T-helper 2 cell treated with Interferon-gamma antibody and Interleukin-4, amounts not matched to agents 5 μg/mL and 100 μg/mL, for 36 hours (primary cell): ENCODE results near the gene PRKN.

ENCODE experiments used
- DNase-seq: peaks from one replicate; pipeline ENCODE4 v3.0.0; 2021; ENCODE audit warnings: low spot score
- H3K27ac Mint-ChIP-seq: one replicate; pipeline ENCODE4 v1.8.0; 2021; ENCODE audit warnings: mild to moderate bottlenecking, mixed read lengths
- H3K27me3 Mint-ChIP-seq: one replicate; pipeline ENCODE4 v1.8.0; 2021; ENCODE audit warnings: low read depth, mixed read lengths
- H3K36me3 Mint-ChIP-seq: one replicate; pipeline ENCODE4 v1.8.0; 2021; ENCODE audit warnings: low read depth, mixed read lengths
- H3K4me1 Mint-ChIP-seq: one replicate; pipeline ENCODE4 v1.8.0; 2021; ENCODE audit warnings: low read depth, mixed read lengths
- H3K4me3 Mint-ChIP-seq: one replicate; pipeline ENCODE4 v1.8.0; 2022; ENCODE audit warnings: mild to moderate bottlenecking, moderate library complexity, mixed read lengths
- H3K9me3 Mint-ChIP-seq: one replicate; pipeline ENCODE4 v1.8.0; 2021; ENCODE audit warnings: mixed read lengths

PRKN gene

DNA sequence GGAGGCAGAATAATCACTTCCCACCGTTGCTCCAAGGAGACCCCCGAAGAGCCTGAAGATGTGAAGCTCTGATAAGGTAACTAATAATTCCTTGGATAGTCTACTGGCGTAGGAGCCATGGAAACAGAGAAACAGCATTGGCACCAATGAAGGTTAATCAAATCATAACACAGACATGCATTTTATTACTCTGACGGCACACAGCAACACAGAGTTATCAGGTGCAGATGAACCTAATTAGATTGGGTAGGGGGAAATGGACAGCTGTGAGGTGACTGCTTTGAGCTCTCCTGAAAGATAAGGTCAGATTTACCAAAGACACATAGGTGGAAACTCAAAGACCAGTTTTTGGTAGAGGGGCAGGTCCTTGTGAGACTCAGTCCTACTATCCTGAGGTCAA is 909.7 kb downstream of the PRKN start:
- no peak overlapping the region for H3K27ac Mint-ChIP-seq
- no peak for DNase-seq

GRCh38 chr6:161815965-161816364 is 911.6 kb downstream of the PRKN start:
- Mint-ChIP-seq H3K4me1 (no peaks in the 10 kb centered on the region), H3K27ac (no peak overlapping the region), H3K27me3 (no peaks in the 10 kb centered on the region), H3K9me3 (peaks cover 3% of the 10 kb centered on the region), H3K36me3 (no peaks in the 10 kb centered on the region), H3K4me3 (no peak overlapping the region)
- DNase-seq = no peak

More for the DNA sequence above, 909.7 kb downstream of the PRKN start:
- Mint-ChIP-seq H3K4me3 (no peak overlapping the region), H3K9me3 (no peaks in the 10 kb centered on the region), H3K27me3 (no peaks in the 10 kb centered on the region), H3K4me1 (no peaks in the 10 kb centered on the region), H3K36me3 (no peaks in the 10 kb centered on the region)

DNA sequence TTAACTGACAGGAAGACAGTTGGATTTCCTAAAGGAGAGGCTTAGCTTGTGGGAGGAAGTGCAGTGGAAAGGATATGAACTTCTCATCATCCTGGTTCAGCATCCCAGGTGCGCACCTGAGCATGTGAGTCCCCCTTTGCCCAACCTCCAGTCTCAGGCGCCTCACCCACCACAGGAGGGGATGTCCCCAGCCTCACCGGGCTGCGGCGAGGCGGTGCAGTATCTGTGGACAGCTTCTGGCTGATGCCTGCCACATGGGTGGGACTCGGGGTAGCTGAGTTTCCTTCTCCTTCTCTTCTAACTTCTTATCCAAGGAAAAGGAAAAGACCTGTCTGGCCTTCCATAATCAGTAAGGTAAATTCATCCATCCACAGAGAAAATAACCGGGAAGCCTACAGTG is 914.4 kb downstream of the PRKN start:
- Mint-ChIP-seq H3K27ac (no peak overlapping the region), H3K36me3 (no peaks in the 10 kb centered on the region), H3K9me3 (peaks cover 3% of the 10 kb centered on the region), H3K4me1 (no peaks in the 10 kb centered on the region), H3K27me3 (no peaks in the 10 kb centered on the region), H3K4me3 (no peak overlapping the region)
- no peak for DNase-seq

GRCh38 chr6:161809971-161810370 is 917.6 kb downstream of the PRKN start:
- no peaks in the 10 kb centered on the region for H3K27me3 Mint-ChIP-seq
- no peak overlapping the region for H3K27ac Mint-ChIP-seq
- no peak for DNase-seq
- no peaks in the 10 kb centered on the region for H3K4me1 Mint-ChIP-seq
- H3K4me3 Mint-ChIP-seq = no peak overlapping the region
- no peaks in the 10 kb centered on the region for H3K36me3 Mint-ChIP-seq
- peaks cover 3% of the 10 kb centered on the region for H3K9me3 Mint-ChIP-seq

GRCh38 chr6:161804838-161805237 is 922.7 kb downstream of the PRKN start:
- Mint-ChIP-seq H3K36me3 (no peaks in the 10 kb centered on the region), H3K27me3 (no peaks in the 10 kb centered on the region), H3K4me1 (no peaks in the 10 kb centered on the region), H3K4me3 (no peak overlapping the region), H3K27ac (no peak overlapping the region), H3K9me3 (no peaks in the 10 kb centered on the region)
- no peak for DNase-seq

DNA sequence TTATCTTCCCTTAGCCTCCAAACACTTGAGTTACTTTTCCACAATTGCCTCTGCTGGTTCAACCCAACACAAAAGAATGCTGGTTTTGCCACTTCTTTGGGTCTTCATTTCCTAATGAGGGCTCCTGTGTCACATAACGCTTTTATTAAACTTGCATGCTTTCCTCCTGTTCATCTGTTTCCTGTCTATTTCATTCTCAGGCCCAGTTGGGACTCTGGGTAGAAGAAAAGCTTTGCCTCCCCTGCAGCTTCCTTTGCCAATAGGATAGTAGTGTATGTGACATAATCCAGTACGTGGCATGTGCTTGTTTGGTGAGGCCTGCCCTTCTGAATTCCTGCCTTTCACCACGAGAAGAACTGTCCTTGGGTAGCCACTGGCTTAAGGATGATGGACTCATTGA is 924.4 kb downstream of the PRKN start:
- Mint-ChIP-seq H3K27ac (no peak overlapping the region), H3K36me3 (no peaks in the 10 kb centered on the region), H3K9me3 (no peaks in the 10 kb centered on the region), H3K4me3 (no peak overlapping the region), H3K27me3 (no peaks in the 10 kb centered on the region), H3K4me1 (no peaks in the 10 kb centered on the region)
- DNase-seq = no peak

- Mint-ChIP-seq H3K4me3 (no peak overlapping the region), H3K9me3 (no peaks in the 10 kb centered on the region), H3K27ac (no peak overlapping the region), H3K27me3 (no peaks in the 10 kb centered on the region), H3K36me3 (no peaks in the 10 kb centered on the region), H3K4me1 (no peaks in the 10 kb centered on the region)
- no peak for DNase-seq
Observed at GRCh38 chr6:161802231-161802630, 925.3 kb downstream of the PRKN start.

DNA sequence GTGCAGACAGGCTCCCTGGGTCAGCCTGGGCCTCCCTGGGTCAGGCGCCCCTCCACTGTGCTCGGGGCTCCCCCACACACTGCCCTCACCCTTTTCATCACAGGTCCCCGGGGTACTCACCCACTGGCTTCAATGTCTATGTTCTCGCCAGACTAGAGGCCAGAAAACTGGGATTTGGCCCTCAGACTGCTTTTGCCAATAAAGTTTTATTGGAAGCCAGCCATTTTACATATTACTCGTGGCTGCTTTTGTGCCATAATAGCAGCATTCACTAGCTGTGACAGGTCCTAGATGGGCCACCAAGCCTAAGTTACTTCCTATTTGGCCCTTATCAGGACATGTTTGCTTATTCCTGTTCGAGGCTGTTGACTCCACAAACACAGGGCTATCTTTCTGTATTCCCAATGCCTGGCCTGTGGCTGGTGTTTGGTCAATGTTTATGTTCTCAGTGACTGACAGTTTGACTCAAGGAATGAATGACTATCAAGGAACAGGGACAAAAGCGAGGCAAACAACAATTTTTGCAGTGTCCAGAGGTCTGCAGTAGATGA is 928.6 kb downstream of the PRKN start:
- H3K9me3 Mint-ChIP-seq = no peaks in the 10 kb centered on the region
- no peaks in the 10 kb centered on the region for H3K27me3 Mint-ChIP-seq
- H3K4me3 Mint-ChIP-seq = no peak overlapping the region
- no peak for DNase-seq
- no peak overlapping the region for H3K27ac Mint-ChIP-seq
- no peaks in the 10 kb centered on the region for H3K4me1 Mint-ChIP-seq
- H3K36me3 Mint-ChIP-seq = no peaks in the 10 kb centered on the region

DNA sequence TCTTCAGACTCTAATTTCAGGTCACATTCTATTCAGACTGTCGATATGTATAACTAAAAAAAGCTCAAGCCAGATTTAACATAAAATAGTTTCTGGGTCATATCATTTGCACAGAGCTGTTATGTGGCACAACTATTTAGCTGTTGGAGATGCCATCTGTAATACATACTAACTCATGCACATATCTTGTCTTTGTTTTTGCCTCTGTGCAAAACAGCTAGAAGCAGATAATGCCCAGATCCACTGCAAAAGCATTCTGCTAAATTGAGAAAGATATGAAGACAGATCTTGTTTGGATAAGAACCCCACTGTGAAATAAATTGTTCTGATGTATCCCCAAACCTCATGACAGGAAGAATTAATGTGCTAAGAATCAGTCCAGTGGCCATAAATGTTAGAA is 930.9 kb downstream of the PRKN start:
- H3K4me1 Mint-ChIP-seq = no peaks in the 10 kb centered on the region
- no peaks in the 10 kb centered on the region for H3K36me3 Mint-ChIP-seq
- H3K27me3 Mint-ChIP-seq = no peaks in the 10 kb centered on the region
- H3K9me3 Mint-ChIP-seq = no peaks in the 10 kb centered on the region
- DNase-seq = no peak
- H3K4me3 Mint-ChIP-seq = no peak overlapping the region
- H3K27ac Mint-ChIP-seq = no peak overlapping the region

- H3K4me1 Mint-ChIP-seq = no peaks in the 10 kb centered on the region
Observed at GRCh38 chr6:161792851-161793493, 934.6 kb downstream of the PRKN start.

DNA sequence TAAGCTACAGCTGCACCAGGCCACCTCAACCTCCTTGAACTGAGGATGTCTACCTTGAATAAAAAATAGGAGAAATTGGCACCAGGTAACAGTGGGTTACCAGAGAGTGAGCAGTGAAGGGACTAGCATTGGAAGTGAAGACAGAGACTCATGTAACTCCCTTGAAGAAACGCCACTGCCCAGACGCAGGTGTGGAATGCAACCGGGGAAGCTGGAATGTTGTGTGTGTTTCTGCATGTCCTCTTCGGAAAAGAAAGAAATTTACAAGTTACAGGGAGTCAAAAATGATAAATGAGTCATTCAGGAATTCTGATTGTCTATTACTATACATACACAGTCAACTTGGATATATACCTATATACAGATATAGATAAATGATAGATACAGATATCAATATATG is 939.0 kb downstream of the PRKN start:
- no peak overlapping the region for H3K27ac Mint-ChIP-seq
- DNase-seq = no peak
- H3K4me1 Mint-ChIP-seq = no peaks in the 10 kb centered on the region
- no peak overlapping the region for H3K4me3 Mint-ChIP-seq
- H3K9me3 Mint-ChIP-seq = peaks cover 4% of the 10 kb centered on the region
- H3K27me3 Mint-ChIP-seq = no peaks in the 10 kb centered on the region
- H3K36me3 Mint-ChIP-seq = no peaks in the 10 kb centered on the region

More at GRCh38 chr6:161792851-161793493, 934.6 kb downstream of the PRKN start:
- no peak for DNase-seq
- peaks cover 4% of the 10 kb centered on the region for H3K9me3 Mint-ChIP-seq
- H3K36me3 Mint-ChIP-seq = no peaks in the 10 kb centered on the region
- H3K27ac Mint-ChIP-seq = no peak overlapping the region
- no peak overlapping the region for H3K4me3 Mint-ChIP-seq
- no peaks in the 10 kb centered on the region for H3K27me3 Mint-ChIP-seq

GRCh38 chr6:161772176-161772575 is 955.4 kb downstream of the PRKN start:
- H3K4me1 Mint-ChIP-seq = no peaks in the 10 kb centered on the region
- no peak for DNase-seq
- H3K9me3 Mint-ChIP-seq = no peaks in the 10 kb centered on the region
- H3K4me3 Mint-ChIP-seq = no peak overlapping the region
- no peak overlapping the region for H3K27ac Mint-ChIP-seq
- no peaks in the 10 kb centered on the region for H3K27me3 Mint-ChIP-seq
- no peaks in the 10 kb centered on the region for H3K36me3 Mint-ChIP-seq

DNA sequence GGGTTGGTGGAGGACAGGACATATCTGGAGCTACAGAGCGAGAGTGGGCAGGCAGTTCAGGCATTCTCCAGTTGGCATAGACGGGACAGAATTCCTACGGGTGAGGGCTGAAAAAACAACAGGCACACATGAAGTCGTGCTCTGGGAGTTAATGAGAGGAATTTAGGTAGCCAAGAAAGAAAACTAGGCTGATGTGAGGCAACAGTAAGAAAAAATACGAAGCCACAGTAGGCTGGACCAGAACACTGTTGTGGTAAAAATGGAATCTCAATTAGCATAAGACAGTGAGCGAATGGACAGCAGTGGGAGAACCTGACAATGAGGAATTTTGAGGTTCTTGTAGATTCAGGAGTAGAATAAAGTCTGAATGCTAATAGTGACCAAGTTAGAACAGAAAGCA is 965.6 kb downstream of the PRKN start:
- Mint-ChIP-seq H3K36me3 (no peaks in the 10 kb centered on the region), H3K27me3 (no peaks in the 10 kb centered on the region), H3K4me1 (no peaks in the 10 kb centered on the region), H3K9me3 (no peaks in the 10 kb centered on the region), H3K27ac (no peak overlapping the region), H3K4me3 (no peak overlapping the region)
- no peak for DNase-seq

- Mint-ChIP-seq H3K27me3 (no peaks in the 10 kb centered on the region), H3K27ac (no peak overlapping the region), H3K4me1 (no peaks in the 10 kb centered on the region), H3K9me3 (no peaks in the 10 kb centered on the region), H3K4me3 (no peak overlapping the region), H3K36me3 (no peaks in the 10 kb centered on the region)
- DNase-seq = no peak
Observed at GRCh38 chr6:161755080-161755479, 972.5 kb downstream of the PRKN start.

DNA sequence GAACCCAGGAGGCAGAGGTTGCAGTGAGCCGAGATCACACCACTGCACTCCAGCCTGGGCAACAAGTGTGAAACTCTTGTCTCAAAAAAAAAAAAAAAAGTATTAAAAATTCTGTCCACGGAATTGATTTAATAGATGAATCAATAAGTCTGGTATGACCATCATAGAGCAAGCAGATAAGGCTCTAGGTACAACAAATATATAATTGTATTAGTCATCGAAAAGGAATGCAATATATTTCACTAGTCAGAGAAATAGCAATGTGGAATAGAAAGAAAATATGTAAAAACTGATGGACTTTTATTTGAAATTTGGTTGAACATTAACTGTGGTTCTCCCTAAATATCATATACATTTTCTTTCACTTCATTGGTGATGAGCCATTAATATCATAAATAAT is 976.9 kb downstream of the PRKN start:
- no peaks in the 10 kb centered on the region for H3K36me3 Mint-ChIP-seq
- H3K9me3 Mint-ChIP-seq = no peaks in the 10 kb centered on the region

More for the DNA sequence above, 976.9 kb downstream of the PRKN start:
- Mint-ChIP-seq H3K27me3 (no peaks in the 10 kb centered on the region), H3K27ac (no peak overlapping the region), H3K4me1 (no peaks in the 10 kb centered on the region), H3K4me3 (no peak overlapping the region)
- no peak for DNase-seq
